AML-193 (cell line): Measurements from ENCODE around the gene OR5D14.

ENCODE experiments used
- DNase-seq, 2 experiments: peaks; one replicate each; lab custom pipeline; 2025; lab: John Stamatoyannopoulos, UW

OR5D14 gene

DNA sequence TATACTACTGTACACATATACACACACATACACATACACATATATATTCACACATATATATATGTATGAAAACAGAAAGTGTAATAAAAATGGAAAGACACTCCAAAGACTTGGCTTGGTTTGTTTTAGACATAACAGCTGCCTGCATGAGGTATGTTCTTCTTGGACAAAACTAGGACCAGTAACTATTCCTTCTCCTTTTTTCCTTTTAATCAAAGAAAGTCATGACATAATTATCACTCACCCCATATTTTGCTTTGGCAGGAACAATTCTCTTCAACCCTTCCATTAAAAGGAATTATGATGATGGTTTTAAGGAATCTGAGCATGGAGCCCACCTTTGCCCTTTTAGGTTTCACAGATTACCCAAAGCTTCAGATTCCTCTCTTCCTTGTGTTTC lies at the start of gene OR5D14:
OR5D14 (plus strand) TSS at position 301 of the 400 bp plus-strand sequence; CDS start at position 301, 0 bp downstream.
- no peak for DNase-seq

DNA sequence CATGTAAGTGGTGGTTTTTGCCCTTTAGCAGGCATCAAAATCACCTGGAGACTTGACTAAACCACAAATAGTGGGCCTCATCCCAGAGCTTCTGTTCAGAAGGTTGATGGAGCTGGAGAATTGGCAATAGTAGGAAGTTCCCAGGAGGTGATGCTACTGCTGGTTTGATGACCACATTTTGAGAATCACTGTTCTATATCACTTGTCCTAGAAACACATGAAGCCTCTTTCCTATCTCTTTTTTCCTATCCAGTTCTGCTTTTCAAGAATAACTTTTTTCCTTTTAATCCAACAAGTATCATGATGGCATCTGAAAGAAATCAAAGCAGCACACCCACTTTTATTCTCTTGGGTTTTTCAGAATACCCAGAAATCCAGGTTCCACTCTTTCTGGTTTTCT lies 22.2 kb upstream of the OR5D14 start, which contains the start of gene OR5D13:
OR5D13 (plus strand) TSS at position 301 of the 400 bp plus-strand sequence; CDS start at position 301, 0 bp downstream.
- DNase-seq, result no peak

DNA sequence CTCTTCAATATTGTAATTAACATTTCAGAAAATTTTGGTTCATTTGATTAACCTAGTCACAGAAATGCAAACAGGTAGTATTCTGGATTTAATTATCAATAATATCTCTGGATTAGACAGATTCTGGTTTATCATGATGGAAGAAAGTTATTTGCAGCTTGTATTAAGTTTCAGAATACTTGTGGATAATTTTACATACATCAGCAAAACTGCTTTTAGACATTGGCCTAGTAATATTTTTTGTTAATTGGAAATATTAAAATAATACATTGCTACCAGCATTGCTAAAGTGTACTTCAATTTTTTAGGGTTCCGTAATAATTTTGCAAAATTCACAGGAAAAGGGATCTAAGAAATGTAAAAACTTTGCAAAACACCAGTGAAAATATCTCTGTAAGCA lies 3.8 kb upstream of the OR5D14 start:
- DNase-seq, result no peak

DNA sequence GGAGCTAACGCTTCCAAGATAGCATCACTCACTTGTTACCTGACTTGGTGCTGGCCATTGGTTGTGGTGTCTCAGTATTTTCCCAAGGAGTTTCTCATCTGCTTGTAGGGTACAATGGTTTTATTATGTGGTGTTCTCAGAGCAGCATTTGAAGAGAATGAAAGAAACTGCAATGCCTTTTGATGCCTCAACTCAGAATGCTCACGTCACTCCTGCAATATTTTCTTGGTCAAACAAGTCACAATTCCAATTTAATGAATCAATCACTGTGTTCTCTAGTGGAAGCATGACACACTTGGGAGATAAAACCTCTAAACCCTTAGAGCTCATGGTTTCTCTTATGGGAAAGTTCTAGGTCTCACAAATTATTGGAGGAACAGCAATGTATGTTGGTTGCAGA lies 2.0 kb upstream of the OR5D14 start:
- no peak for DNase-seq

DNA sequence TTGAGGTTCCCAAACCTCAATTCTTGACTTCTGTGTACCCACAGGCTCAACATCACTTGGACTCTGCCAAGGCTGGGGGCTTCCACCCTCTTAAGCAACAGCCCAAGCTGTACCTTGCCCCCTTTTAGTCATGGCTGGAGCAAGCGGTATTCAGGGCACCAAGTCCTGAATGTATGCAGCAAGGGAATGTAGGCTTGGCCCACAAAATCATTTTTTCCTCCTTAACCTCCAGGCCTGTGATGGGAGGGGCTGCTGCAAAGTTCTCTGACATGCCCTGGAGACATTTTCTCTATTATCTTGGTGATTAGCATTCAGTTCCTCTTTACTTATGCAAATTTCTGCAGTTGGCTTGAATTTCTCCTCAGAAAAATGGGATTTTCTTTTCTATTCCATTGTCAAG lies 10.9 kb downstream of the OR5D14 start:
- no peak for DNase-seq

DNA sequence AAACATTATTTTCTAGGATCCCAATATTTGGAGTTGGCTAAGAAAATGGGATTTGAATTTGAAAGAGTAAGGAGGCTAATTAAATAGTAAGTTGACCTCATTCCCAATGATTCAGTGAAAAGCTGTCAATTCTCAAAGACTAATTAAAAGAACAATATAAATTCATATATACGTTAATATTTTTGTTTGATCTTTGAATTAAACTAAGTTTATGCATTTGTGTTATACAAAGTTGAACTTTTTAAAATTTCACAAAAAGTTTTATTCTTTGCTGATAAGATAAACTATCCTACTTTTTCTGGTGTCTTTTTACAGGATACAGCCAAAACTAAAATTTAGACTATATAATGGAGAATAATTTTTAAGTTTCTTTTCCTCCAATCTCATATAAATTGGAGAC lies 15.7 kb downstream of the OR5D14 start, which contains the start of gene OR5L1:
OR5L1 (plus strand) TSS at position 301 of the 400 bp plus-strand sequence. CDS start 100 bp downstream, outside the sequence.
- no peak for DNase-seq

DNA sequence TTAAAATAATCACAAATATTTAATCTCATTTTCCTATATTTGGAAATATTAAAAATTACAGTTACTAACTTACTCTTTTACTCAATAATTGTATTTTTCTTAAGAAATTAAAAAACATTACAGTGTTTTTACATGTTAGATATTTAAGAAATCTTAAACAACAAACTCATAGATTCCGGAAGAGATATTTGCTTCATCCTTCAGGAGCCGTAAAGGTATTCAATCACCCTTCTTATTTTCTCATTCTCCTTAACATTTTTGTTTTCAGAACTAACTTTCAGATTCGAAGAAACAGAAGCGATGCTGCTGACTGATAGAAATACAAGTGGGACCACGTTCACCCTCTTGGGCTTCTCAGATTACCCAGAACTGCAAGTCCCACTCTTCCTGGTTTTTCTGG lies 24.0 kb downstream of the OR5D14 start, which contains the start of gene OR5D18:
OR5D18 (plus strand) TSS at position 301 of the 400 bp plus-strand sequence; CDS start at position 301, 0 bp downstream.
- no peak for DNase-seq

DNA sequence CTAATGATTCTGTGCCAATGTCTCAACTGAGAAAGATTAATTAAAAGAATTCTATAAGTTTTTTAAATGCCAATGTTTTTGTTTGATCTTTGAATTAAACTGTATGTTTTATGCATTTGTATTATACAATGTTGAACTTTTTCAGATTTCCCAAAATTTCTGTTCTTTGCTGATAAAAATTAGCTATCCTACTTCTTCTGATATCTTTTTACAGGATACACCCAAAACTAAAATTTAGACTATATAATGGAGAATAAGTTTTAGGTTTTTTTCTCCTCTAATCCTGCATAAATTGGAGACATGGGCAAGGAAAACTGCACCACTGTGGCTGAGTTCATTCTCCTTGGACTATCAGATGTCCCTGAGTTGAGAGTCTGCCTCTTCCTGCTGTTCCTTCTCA lies 31.6 kb downstream of the OR5D14 start, which contains the start of gene OR5L2:
OR5L2 (plus strand) TSS at position 301 of the 400 bp plus-strand sequence; CDS start at position 301, 0 bp downstream.
- no peak for DNase-seq

DNA sequence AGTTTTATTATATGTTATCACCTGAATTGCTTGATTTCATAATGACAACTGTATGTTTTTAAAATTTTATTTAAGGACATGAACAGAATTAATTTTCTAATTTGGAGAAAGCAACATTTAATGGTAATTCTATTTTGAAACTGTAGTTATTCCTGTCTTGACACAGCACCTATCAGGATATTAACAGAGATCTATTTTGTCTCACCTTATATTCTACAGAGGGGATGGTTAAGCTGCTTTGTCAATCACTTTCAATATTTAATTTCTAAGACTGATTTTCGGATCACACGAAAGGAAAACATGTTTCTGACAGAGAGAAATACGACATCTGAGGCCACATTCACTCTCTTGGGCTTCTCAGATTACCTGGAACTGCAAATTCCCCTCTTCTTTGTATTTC lies 43.1 kb downstream of the OR5D14 start, which contains the start of gene OR5D16:
OR5D16 (plus strand) TSS at position 301 of the 400 bp plus-strand sequence; CDS start at position 301, 0 bp downstream.
- no peak for DNase-seq
